ENCODE measurements around the gene UGT2B10.

Gene UGT2B10

DNA sequence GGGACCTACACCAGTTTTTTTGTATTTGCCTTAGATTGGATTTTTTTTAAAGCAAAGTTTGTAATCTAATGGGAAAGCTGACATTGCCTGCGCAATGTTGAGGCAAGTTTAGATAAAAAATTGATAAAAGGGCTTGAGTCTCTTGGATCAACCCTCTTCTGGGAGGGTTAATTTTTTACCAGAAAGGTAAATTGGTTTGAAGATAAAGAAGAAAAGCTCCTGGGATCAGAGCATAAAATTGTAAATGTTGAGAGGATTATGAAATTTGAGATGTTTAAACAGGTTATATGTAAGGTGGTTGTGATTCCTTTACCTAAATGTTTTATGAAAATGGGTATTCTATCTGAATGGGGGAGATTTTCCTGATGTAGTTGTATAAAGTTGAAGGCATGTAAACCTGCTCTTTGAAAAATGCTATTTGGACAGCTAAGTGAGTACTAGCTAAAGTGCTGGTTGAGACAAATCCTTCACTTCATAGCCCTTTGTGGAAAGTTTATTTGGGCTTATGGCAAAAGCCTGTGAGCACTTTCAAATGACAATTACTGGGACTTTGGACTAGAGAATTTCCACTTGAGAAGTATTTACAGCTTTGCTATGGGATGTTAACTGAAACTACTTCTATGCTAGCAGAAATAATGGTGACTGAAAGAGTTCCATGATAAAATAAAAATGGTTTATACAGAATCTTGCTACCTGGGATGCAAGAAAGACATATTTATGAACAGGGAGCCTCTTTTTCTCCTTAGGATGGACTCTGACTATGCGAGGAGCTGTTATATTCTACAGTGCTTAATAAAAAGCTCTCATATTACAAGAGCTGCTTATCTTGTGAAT is 56.2 kb downstream of the UGT2B10 start:
- Histone ChIP-seq H3K9me3 (ENCODE audit: insufficient read depth, low read depth, low read length) (peaks cover 5% of the 10 kb centered on the region), H3K4me1 (ENCODE audit: insufficient read depth, low read length) (no peaks in the 10 kb centered on the region), H3K27me3 (ENCODE audit: insufficient read depth, low read length) (no peaks in the 10 kb centered on the region), H3K4me3 (ENCODE audit: low read length) (no peak overlapping the region; the same call in 1 of the 2 replicates), H3K9ac (ENCODE audit: low read depth, low read length) (no peak overlapping the region), H3K36me3 (ENCODE audit: insufficient read depth, low read depth, low read length) (no peaks in the 10 kb centered on the region), H3K27ac (ENCODE audit: low read length) (no peak overlapping the region)

DNA sequence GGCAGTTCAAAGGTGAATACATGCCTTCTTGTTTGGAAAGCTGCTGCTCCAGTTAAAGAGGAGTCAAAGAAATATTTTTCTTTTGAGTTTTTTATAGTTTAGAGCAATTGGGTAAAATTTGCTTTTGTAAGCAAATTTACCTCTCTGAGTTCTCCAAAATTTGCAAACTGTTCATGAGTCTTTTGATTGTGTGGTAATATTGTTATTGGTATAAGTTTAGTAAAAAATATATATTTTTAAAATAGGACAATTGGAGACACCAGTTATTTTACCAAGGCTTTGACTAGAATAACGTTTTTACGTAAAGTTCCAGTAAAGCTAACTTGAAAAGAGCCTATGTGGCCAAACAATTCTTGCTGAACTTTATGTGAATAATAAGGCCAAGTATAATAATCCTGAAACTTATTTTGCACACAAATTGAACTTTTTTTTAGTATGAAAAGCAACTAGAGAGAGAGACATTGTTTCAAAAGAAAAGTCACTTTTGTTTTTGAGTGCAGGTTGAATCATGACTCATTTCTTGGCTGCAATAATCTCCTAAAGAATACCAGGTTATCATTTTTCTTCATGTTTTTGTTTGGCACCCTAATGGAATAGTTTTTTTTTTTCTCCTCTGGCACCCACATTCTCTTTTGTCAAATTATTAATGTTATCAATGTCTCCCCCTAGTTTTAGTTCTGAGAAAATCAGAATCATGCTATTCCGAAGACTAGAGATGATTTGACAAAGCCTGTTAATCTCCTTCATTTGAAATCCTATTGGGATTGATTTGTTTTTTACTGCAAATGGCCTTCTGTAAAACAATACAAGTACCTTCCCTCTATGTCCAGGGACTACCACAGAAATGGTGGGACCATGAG is 57.1 kb downstream of the UGT2B10 start:
- Histone ChIP-seq H3K27me3 (ENCODE audit: insufficient read depth, low read length) (no peaks in the 10 kb centered on the region), H3K9ac (ENCODE audit: low read depth, low read length) (no peak overlapping the region), H3K4me1 (ENCODE audit: insufficient read depth, low read length) (no peaks in the 10 kb centered on the region), H3K27ac (ENCODE audit: low read length) (no peak overlapping the region), H3K36me3 (ENCODE audit: insufficient read depth, low read depth, low read length) (no peaks in the 10 kb centered on the region), H3K4me3 (ENCODE audit: low read length) (no peak overlapping the region; the same call in 1 of the 2 replicates), H3K9me3 (ENCODE audit: insufficient read depth, low read depth, low read length) (peaks cover 5% of the 10 kb centered on the region)

- Histone ChIP-seq H3K36me3 (ENCODE audit: insufficient read depth, low read depth, low read length) (no peaks in the 10 kb centered on the region), H3K27ac (ENCODE audit: low read length) (no peak overlapping the region), H3K27me3 (ENCODE audit: insufficient read depth, low read length) (no peaks in the 10 kb centered on the region), H3K9me3 (ENCODE audit: insufficient read depth, low read depth, low read length) (0 out of 2 replicates have a peak, but pooled peaks cover 2% of the 10 kb centered on the region), H3K4me3 (ENCODE audit: low read length) (no peak overlapping the region), H3K4me1 (ENCODE audit: insufficient read depth, low read length) (no peaks in the 10 kb centered on the region), H3K9ac (ENCODE audit: low read depth, low read length) (no peak overlapping the region)
These were observed 58.7 kb downstream of the UGT2B10 start for GRCh38 chr4:68874507-68874906.

DNA sequence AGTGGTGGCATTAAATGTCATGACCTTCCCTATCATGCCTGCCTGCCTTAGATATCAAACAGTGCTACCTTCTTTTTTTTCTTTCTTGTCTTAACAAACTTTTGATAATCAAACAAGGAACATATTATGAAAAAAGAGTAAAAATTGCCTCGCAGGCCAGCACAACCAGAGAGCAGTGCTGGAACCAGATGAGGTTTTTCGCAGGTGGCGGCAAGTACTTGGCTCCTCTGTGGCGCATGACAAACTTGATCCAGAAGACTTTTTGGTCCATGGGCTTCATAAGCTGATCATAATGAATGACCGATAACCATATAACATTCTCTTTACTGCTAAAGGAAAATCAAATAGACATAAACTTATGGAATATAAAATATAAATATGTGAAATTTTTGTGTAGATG is 61.8 kb downstream of the UGT2B10 start:
- Histone ChIP-seq H3K36me3 (ENCODE audit: insufficient read depth, low read depth, low read length) (no peaks in the 10 kb centered on the region), H3K9me3 (ENCODE audit: insufficient read depth, low read depth, low read length) (no peaks in the 10 kb centered on the region), H3K27ac (ENCODE audit: low read length) (no peak overlapping the region), H3K27me3 (ENCODE audit: insufficient read depth, low read length) (no peaks in the 10 kb centered on the region), H3K4me1 (ENCODE audit: insufficient read depth, low read length) (no peaks in the 10 kb centered on the region), H3K9ac (ENCODE audit: low read depth, low read length) (no peak overlapping the region), H3K4me3 (ENCODE audit: low read length) (no peak overlapping the region)

GRCh38 chr4:68878048-68878447 is 62.3 kb downstream of the UGT2B10 start:
- Histone ChIP-seq H3K27ac (ENCODE audit: low read length) (no peak overlapping the region), H3K36me3 (ENCODE audit: insufficient read depth, low read depth, low read length) (no peaks in the 10 kb centered on the region), H3K9ac (ENCODE audit: low read depth, low read length) (no peak overlapping the region), H3K27me3 (ENCODE audit: insufficient read depth, low read length) (no peaks in the 10 kb centered on the region), H3K9me3 (ENCODE audit: insufficient read depth, low read depth, low read length) (no peaks in the 10 kb centered on the region), H3K4me3 (ENCODE audit: low read length) (no peak overlapping the region), H3K4me1 (ENCODE audit: insufficient read depth, low read length) (no peaks in the 10 kb centered on the region)
